BJ (cell line): ENCODE data around the gene SPRING1. TPM values are rescaled to one million over a fixed set of nuclear protein-coding genes. Genes with fewer than 3 reads are reported as not detected.

Source experiments
- CTCF ChIA-PET: fragments of 350-600 bp; formaldehyde crosslinking; extraction: SDS; loops from one replicate; lab custom pipeline; 2021; ENCODE audit warnings: antibody characterized with exemption, inconsistent platforms; lab: Yijun Ruan, JAX
- POLR2A ChIA-PET: fragments of 300-600 bp; sonication (Branson Sonifier 250); formaldehyde crosslinking; extraction: SDS; loops from one replicate; lab custom pipeline; 2021; ENCODE audit warnings: antibody characterized with exemption; lab: Charles Lee
- DNase-seq: peaks from one replicate; pipeline ENCODE4 v3.0.0-alpha.2; 2011; ENCODE audit warnings: low read depth
- H3K27me3 ChIP-seq: 2 replicates; pipeline ENCODE4 v1.6.0; 2011; ENCODE audit warnings: low read length; ENCODE audit not compliant: control insufficient read depth, insufficient read depth
- H3K36me3 ChIP-seq: 2 replicates; pipeline ENCODE4 v1.5.1; 2011; ENCODE audit warnings: low read length; ENCODE audit not compliant: control insufficient read depth, insufficient read depth
- H3K4me3 ChIP-seq: 2 replicates; pipeline ENCODE4 v1.5.1; 2011; ENCODE audit warnings: low read depth, mild to moderate bottlenecking, control low read depth, low read length
- polyA plus RNA-seq: library from polyadenylated mRNA; depleted of rRNA; stranded (reverse); fragments of >200 nt; gene quantifications from 2 replicates; pipeline ENCODE4 v1.2.3, GENCODE V29; 2011
- TF ChIP-seq, protein P1 (sequence below): IDR thresholded peaks from 2 replicates; pipeline ENCODE4 v1.5.1; 2011; ENCODE audit warnings: low read depth, mild to moderate bottlenecking, control low read depth, inconsistent platforms, low read length, moderate library complexity; ENCODE audit not compliant: insufficient read depth

SPRING1 gene
- polyA plus RNA-seq, 1 experiment, result 17.7 TPM

- TF ChIP-seq, protein P1, sequence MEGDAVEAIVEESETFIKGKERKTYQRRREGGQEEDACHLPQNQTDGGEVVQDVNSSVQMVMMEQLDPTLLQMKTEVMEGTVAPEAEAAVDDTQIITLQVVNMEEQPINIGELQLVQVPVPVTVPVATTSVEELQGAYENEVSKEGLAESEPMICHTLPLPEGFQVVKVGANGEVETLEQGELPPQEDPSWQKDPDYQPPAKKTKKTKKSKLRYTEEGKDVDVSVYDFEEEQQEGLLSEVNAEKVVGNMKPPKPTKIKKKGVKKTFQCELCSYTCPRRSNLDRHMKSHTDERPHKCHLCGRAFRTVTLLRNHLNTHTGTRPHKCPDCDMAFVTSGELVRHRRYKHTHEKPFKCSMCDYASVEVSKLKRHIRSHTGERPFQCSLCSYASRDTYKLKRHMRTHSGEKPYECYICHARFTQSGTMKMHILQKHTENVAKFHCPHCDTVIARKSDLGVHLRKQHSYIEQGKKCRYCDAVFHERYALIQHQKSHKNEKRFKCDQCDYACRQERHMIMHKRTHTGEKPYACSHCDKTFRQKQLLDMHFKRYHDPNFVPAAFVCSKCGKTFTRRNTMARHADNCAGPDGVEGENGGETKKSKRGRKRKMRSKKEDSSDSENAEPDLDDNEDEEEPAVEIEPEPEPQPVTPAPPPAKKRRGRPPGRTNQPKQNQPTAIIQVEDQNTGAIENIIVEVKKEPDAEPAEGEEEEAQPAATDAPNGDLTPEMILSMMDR, result peak; percentile 3; the same call in 1 of the 2 replicates
- ChIA-PET CTCF (interaction anchor here (1.3 to 3.9 kb wide), 3 partner anchors 8 to 696 kb away, joined by 3 to 19 read pairs (median 4); no protein-coding TSS in a partner anchor), POLR2A (no interaction called here)
- Histone ChIP-seq H3K4me3 (no peak overlapping the region), H3K36me3 (no peaks in the 10 kb centered on the region), H3K27me3 (peaks cover 30% of the 10 kb centered on the region)
- no peak for DNase-seq
Observed at GRCh38 chr12:116693286-116694227, 44.3 kb downstream of the SPRING1 start.

DNA sequence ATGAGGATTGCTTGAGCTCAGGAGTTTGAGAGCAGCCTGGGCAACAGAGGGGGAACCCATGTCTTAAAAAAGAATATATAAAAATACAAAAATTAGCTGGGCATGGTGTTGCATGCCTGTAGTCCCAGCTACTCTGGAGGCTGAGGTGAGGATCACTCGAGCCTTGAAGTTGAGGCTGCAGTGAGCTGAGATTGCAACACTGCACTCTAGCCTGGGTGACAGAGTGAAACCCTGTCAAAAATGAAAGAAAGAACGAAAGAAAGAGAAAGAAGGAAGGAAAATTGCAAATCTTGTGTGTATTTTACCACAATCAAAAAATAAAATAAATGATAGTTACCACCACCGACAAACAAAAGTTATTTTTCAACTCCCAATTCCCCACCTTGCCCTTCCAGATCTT is 45.3 kb downstream of the SPRING1 start:
- H3K27me3 ChIP-seq, result peaks cover 30% of the 10 kb centered on the region
- CTCF ChIA-PET, result interaction anchor here (1.3 to 3.9 kb wide), 3 partner anchors 9 to 695 kb away, joined by 3 to 19 read pairs (median 4); no protein-coding TSS in a partner anchor

GRCh38 chr12:116691636-116692035 is 46.2 kb downstream of the SPRING1 start:
- ChIA-PET POLR2A (no interaction called here), CTCF (interaction anchor here (0.7 to 3.9 kb wide), 2 partner anchors 8 to 12 kb away, joined by 3 to 19 read pairs; no protein-coding TSS in a partner anchor)
- no peak overlapping the region for H3K4me3 ChIP-seq
- TF ChIP-seq, protein P1, result no peak
- DNase-seq, result no peak
- no peaks in the 10 kb centered on the region for H3K36me3 ChIP-seq
- H3K27me3 ChIP-seq, result peaks cover 34% of the 10 kb centered on the region

More for the DNA sequence above, 45.3 kb downstream of the SPRING1 start:
- Histone ChIP-seq H3K4me3 (no peak overlapping the region), H3K36me3 (no peaks in the 10 kb centered on the region)
- DNase-seq, result no peak
- POLR2A ChIA-PET, result no interaction called here
- TF ChIP-seq, protein P1, result no peak

- TF ChIP-seq, protein P1, result no peak
- POLR2A ChIA-PET, result no interaction called here
- peaks cover 33% of the 10 kb centered on the region for H3K27me3 ChIP-seq
Observed at GRCh38 chr12:116691205-116691604, 46.7 kb downstream of the SPRING1 start.

More at GRCh38 chr12:116691205-116691604, 46.7 kb downstream of the SPRING1 start:
- DNase-seq, result no peak
- no peak overlapping the region for H3K4me3 ChIP-seq
- CTCF ChIA-PET, result interaction anchor here (3.9 kb wide), 1 partner anchor 12 kb away, joined by 19 read pairs; no protein-coding TSS in a partner anchor
- no peaks in the 10 kb centered on the region for H3K36me3 ChIP-seq
